ENCODE results near the gene GSTA5.
"Not testable (repeated sequence)": the region's sequence is repeated elsewhere in the genome, so short reads cannot be mapped to it uniquely, and the experiment has no call there.

The GSTA5 gene

DNA sequence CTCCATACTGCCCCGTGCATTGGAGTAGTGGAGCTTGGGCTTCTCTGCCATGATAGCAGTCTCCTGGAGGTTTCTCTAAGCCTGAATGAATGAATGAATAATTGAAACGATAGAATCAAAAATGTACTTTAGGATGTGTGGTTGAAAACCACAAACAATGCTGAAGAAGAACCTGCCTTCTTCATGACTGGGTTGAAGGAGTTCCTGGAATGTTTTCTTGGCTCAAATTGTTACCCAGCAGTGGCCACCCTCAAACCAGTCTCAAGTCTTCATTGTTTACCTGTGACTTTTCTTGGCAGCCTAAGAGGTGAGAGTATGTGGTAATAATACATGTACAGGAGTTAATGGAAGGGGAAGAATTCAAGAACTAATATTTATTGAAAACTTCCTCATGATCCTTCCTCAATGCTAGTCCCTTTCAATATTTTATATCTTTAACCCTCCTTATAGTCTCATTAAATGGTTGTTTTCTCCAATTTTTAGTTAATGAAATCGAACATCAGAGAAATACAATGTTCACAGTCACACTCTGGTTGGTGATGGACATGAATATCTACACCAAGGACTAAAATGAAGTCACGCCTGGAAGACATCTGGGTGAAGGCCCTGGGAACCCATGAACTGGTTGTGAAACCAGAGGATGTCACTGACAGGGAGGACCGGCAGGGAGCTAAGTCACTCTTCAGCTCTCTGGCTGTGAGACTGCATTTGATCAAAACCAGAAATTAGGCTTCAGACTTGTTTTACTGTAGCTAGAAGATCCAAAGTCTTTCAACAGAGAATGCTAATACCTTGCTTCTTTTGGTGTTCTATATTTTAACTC lies at the start of gene GSTA5:
Gene GSTA5 (minus strand): TSS at position 51 of the 823 bp plus-strand sequence.
- no peak for FAIRE-seq

GRCh38 chr6:52890018-52890417 lies 49.4 kb upstream of the GSTA5 start:
- FAIRE-seq, result no peak

DNA sequence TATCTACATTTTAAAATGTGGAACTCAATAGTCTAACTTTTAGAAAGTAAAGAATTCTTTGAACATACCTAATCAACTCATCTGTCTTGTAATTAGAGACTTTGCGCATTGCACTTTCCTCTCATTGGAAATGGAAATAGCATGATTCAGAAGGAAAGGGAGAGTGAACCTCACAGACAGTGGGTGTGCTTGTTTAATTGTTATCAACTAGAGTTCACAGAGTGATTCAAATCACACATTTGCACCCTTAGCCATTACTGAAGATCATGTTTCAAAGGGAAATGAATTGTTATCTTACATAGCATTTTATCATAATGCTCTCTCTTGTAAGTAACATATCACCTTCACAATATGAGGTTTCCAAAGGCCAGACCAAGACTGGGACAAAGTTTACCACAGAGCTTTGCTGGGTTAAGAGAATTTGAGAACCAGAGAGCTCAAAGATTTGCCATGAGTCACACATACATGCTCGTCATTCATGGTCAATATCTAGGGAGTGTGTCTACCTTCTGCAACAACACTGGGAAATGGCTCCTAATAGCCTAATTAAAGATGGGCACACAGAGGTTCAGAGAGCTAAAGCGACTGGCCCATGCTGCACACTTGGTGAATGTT lies 47.4 kb upstream of the GSTA5 start:
- no peak for FAIRE-seq

DNA sequence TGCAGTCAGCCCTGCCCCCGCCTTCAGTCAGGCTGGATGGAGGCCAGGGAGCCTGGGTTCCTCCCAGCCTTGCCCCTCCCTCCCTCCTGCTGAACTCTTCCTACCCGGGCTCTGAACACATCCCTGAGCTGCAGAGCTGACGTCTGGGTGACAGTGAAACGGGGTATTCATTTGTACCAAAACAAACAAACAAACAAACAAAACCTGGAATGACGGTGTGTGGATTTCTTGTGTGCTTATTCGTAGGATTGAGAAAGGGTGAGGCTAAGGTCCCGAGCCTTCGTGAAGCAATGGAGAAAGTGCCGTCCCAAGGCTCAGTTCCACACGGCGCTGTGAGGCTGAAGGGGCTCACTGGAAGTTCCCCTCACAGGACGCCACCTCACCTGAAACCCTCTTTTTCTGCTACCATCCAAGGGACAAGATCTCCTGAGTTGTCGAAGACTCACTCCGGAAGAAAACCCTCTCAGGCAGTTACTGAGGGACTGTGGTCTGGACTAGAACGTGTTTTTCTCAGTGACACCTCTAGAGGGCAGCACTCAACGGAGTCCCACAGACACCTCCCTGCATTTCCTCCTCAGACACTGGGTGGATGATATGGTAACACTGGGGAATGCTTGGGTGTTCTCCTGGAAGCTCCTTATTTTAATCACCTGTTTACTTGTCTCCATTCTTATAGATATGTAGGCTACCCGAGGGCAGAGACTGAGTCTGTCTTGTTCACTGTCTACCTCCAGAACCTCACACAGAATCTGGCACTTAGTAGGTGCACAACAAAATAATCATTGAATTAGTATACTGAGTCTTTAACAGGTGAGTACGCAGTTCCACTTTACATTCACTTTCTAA lies 41.6 kb upstream of the GSTA5 start:
- peak; percentile 97 for FAIRE-seq

DNA sequence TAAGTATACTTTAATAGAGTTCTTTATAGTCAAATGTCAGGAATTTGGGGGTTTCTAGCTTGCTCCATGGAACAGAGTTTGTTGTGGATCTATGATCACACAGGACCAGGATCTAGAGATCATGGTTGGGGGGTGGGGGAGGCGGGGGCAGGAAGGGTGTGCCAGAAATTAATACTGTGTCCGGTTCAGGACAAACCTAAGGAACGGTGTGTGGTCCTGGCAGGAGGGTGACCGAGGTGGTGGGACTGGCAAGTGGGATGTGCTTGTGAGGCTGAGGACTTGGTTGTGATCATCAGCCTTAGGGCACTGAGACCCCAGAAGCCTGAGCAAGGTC lies 41.0 kb upstream of the GSTA5 start:
- no peak for FAIRE-seq

DNA sequence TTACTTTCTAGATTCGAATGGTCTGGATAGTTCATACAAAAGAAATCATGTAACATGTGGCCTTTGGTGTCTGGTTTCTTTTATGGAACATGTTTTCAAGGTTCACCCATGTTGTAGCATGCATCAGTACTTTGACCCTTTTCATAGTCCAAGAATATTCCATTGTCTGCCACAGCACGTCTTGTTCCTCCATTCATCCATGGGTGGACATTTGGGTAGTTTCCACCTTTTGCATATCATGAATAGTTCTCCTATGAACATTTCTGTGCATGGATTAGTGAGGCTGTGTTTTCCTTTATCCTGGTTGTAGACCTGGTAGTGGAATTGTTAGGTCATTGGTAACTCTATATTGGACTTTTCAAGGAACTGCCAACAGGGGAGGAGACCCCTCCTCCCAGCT lies 37.2 kb upstream of the GSTA5 start:
- FAIRE-seq, result no peak

- no peak for FAIRE-seq
Measured at GRCh38 chr6:52877168-52877567, 36.6 kb upstream of the GSTA5 start.

GRCh38 chr6:52876056-52876787 lies 35.6 kb upstream of the GSTA5 start:
- FAIRE-seq, result no peak

- FAIRE-seq, result no peak
Measured at GRCh38 chr6:52872031-52872430, 31.4 kb upstream of the GSTA5 start.

DNA sequence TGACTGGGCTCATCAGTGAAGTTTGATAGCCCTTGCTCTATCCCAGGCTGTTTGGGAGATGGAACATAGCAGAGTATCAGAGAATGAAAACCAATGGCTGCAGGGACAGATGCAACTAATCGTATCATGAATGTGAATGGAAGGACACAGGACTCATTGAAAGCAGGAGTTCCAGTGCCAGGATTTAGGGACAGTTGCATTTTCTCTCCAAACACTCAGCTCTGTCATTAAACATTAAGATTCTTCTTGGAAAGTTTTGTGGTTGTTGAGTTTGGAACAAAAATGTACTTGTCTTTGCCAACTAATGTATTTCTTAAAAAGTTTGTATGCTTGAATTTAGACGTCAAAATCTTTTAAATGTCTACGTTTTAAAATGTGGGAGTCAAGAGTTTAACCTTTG lies 31.0 kb upstream of the GSTA5 start:
- FAIRE-seq, result no peak

- FAIRE-seq, result not testable (repeated sequence)
Measured at GRCh38 chr6:52870335-52871091, 29.9 kb upstream of the GSTA5 start.

DNA sequence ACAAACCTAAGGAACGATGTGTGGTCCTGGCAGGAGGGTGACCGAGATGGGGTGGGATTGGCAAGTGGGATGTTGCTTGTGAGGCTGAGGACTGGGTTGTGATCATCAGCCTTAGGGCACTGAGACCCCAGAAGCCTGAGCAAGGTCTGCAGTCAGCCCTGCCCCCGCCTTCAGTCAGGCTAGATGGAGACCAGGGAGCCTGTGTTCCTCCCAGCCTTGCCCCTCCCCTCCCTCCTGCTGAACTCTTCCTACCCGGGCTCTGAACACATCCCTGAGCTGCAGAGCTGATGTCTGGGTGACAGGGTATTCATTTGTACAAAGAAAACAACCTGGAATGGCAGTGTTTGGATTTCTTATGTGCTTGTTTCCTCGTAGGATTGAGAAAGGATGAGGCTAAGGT lies 28.3 kb upstream of the GSTA5 start:
- FAIRE-seq, result not testable (repeated sequence)

- FAIRE-seq, result no peak
Measured at GRCh38 chr6:52868240-52868639, 27.6 kb upstream of the GSTA5 start.

GRCh38 chr6:52861151-52861550 lies 20.5 kb upstream of the GSTA5 start:
- not testable (repeated sequence) for FAIRE-seq

DNA sequence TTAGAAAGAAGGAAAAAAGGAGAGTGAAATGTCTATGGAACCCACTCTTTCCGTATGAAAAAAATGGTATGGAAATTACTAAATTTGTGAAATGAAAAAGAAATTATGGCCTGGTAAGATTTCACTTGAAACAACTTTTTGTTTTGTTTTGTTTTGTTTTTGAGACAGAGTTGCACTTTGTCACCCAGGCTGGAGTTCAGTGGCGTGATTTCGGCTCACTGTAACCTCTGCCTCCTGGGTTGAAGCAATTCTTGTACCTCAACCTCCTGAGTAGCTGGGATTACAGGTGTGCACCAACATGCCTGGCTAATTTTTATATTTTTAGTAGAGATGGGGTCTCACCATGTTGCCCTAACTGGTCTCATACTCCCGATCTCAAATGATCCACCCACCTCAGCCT lies 17.8 kb upstream of the GSTA5 start:
- FAIRE-seq, result no peak

DNA sequence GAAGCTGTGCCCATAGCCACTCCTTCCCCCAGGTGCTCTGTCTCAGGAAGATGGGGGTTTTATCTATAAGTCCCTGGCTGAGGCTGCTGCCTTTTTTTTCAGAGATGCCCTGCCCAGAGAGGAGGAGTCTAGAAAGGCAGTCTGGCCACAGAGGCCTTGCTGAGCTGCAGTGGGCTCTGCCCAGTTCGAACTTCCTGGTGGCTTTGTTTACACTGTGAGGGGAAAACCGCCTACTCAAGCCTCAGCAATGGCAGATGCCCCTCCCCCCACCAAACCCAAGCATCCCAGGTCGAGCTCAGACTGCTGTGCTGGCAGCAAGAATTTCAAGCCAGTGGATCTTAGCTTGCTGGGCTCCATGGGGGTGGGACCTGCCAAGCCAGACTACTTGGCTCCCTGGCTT lies 15.5 kb upstream of the GSTA5 start:
- not testable (repeated sequence) for FAIRE-seq

- no peak for FAIRE-seq
Measured at GRCh38 chr6:52849137-52849536, 8.5 kb upstream of the GSTA5 start.

DNA sequence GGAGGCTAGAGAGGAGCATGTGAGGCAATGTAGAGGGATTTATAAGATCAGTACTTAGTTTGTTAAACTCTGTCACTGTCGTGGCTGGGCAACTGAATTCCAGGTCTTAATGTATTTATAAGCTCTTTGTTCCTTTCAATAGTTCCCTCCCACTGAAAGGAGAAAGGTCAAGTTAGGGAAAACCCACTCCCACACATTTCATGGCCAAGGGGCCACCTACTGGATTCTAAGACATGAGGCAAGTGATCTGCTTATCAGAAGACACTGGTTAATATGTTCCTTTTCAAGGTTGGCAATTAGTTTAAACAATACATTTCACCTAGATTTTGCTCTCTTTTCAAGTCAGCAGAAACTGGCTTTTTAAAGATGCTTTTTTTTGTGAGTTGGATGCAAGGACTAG lies 5.4 kb upstream of the GSTA5 start:
- no peak for FAIRE-seq

GRCh38 chr6:52843605-52844004 lies 3.0 kb upstream of the GSTA5 start:
- FAIRE-seq, result no peak

- FAIRE-seq, result no peak
Measured at GRCh38 chr6:52839124-52840055, 1.2 kb downstream of the GSTA5 start.

GRCh38 chr6:52834481-52834880 lies 6.1 kb downstream of the GSTA5 start:
- FAIRE-seq, result no peak
